HEK293 (cell line): Measurements from ENCODE around the gene RAB24.

Source experiments
- GLIS1 ChIP-seq: fragments of 450-650 bp; formaldehyde crosslinking; IDR thresholded peaks from 2 replicates; pipeline ENCODE4 v1.5.1; 2016; ENCODE audit warnings: missing biosample characterization, missing genetic modification characterization
- KLF7 ChIP-seq: fragments of 450-650 bp; formaldehyde crosslinking; IDR thresholded peaks from 2 replicates; pipeline ENCODE4 v1.5.1; 2016; ENCODE audit warnings: missing biosample characterization, missing genetic modification characterization, borderline replicate concordance
- MYNN ChIP-seq: fragments of 450-650 bp; formaldehyde crosslinking; IDR thresholded peaks from 2 replicates; pipeline ENCODE4 v1.5.1; 2016; ENCODE audit warnings: missing biosample characterization, missing genetic modification characterization, borderline replicate concordance
- OSR2 ChIP-seq: fragments of 450-650 bp; formaldehyde crosslinking; IDR thresholded peaks from 2 replicates; pipeline ENCODE4 v1.5.1; 2016; ENCODE audit warnings: missing biosample characterization, missing genetic modification characterization
- SP3 ChIP-seq: fragments of 450-650 bp; formaldehyde crosslinking; IDR thresholded peaks from 2 replicates; pipeline ENCODE4 v1.5.1; 2016; ENCODE audit warnings: missing biosample characterization, missing genetic modification characterization
- SP7 ChIP-seq: fragments of 450-650 bp; formaldehyde crosslinking; IDR thresholded peaks from 2 replicates; pipeline ENCODE4 v1.5.1; 2016; ENCODE audit warnings: missing biosample characterization, missing genetic modification characterization
- ZBTB1 ChIP-seq: fragments of 450-650 bp; formaldehyde crosslinking; IDR thresholded peaks from 2 replicates; pipeline ENCODE4 v1.5.1; 2016; ENCODE audit warnings: missing biosample characterization, missing genetic modification characterization
- ZBTB17 ChIP-seq: fragments of 450-650 bp; formaldehyde crosslinking; IDR thresholded peaks from 2 replicates; pipeline ENCODE4 v1.5.1; 2016; ENCODE audit warnings: missing biosample characterization, missing genetic modification characterization
- ZFP37 ChIP-seq: fragments of 450-650 bp; formaldehyde crosslinking; IDR thresholded peaks from 2 replicates; pipeline ENCODE4 v1.5.1; 2016; ENCODE audit warnings: missing biosample characterization, missing genetic modification characterization
- ZNF10 ChIP-seq: fragments of 450-650 bp; formaldehyde crosslinking; IDR thresholded peaks from 2 replicates; pipeline ENCODE4 v1.5.1; 2017; ENCODE audit warnings: missing biosample characterization, missing genetic modification characterization
- ZNF175 ChIP-seq: fragments of 450-650 bp; formaldehyde crosslinking; IDR thresholded peaks from 2 replicates; pipeline ENCODE4 v1.5.1; 2016; ENCODE audit warnings: missing biosample characterization, missing genetic modification characterization
- ZNF2 ChIP-seq: fragments of 450-650 bp; formaldehyde crosslinking; IDR thresholded peaks from 2 replicates; pipeline ENCODE4 v1.5.1; 2016; ENCODE audit warnings: missing biosample characterization, missing genetic modification characterization
- ZNF211 ChIP-seq: fragments of 450-650 bp; formaldehyde crosslinking; IDR thresholded peaks from 2 replicates; pipeline ENCODE4 v1.5.1; 2016; ENCODE audit warnings: low read depth, missing biosample characterization, missing genetic modification characterization
- ZNF221 ChIP-seq: fragments of 450-650 bp; formaldehyde crosslinking; IDR thresholded peaks from 2 replicates; pipeline ENCODE4 v1.5.1; 2017; ENCODE audit warnings: missing biosample characterization, missing genetic modification characterization, borderline replicate concordance
- ZNF391 ChIP-seq: fragments of 450-650 bp; formaldehyde crosslinking; IDR thresholded peaks from 2 replicates; pipeline ENCODE4 v1.5.1; 2016; ENCODE audit warnings: low read depth, missing biosample characterization, missing genetic modification characterization, borderline replicate concordance
- ZNF501 ChIP-seq: fragments of 450-650 bp; formaldehyde crosslinking; IDR thresholded peaks from 2 replicates; pipeline ENCODE4 v1.5.1; 2016; ENCODE audit warnings: missing biosample characterization, missing genetic modification characterization
- ZNF514 ChIP-seq: fragments of 450-650 bp; formaldehyde crosslinking; IDR thresholded peaks from 2 replicates; pipeline ENCODE4 v1.5.1; 2016; ENCODE audit warnings: missing biosample characterization, missing genetic modification characterization
- ZNF549 ChIP-seq: fragments of 450-650 bp; IDR thresholded peaks from 2 replicates; pipeline ENCODE4 v1.5.1; 2018; ENCODE audit warnings: missing biosample characterization, missing genetic modification characterization, mild to moderate bottlenecking, inconsistent platforms, moderate library complexity
- ZNF558 ChIP-seq: fragments of 450-650 bp; formaldehyde crosslinking; IDR thresholded peaks from 2 replicates; pipeline ENCODE4 v1.5.1; 2016; ENCODE audit warnings: missing biosample characterization, missing genetic modification characterization
- ZNF571 ChIP-seq: fragments of 450-650 bp; formaldehyde crosslinking; IDR thresholded peaks from 2 replicates; pipeline ENCODE4 v1.5.0; 2017; ENCODE audit warnings: missing biosample characterization, missing genetic modification characterization
- ZNF654 ChIP-seq: fragments of 450-650 bp; formaldehyde crosslinking; IDR thresholded peaks from 2 replicates; pipeline ENCODE4 v1.5.1; 2016; ENCODE audit warnings: low read depth, missing biosample characterization, missing genetic modification characterization
- ZNF664 ChIP-seq: fragments of 450-650 bp; formaldehyde crosslinking; IDR thresholded peaks from 2 replicates; pipeline ENCODE4 v1.5.1; 2016; ENCODE audit warnings: missing biosample characterization, missing genetic modification characterization
- ZNF76 ChIP-seq: fragments of 450-650 bp; formaldehyde crosslinking; IDR thresholded peaks from 2 replicates; pipeline ENCODE4; 2016; ENCODE audit warnings: low read depth, missing biosample characterization, missing genetic modification characterization, borderline replicate concordance
- ZNF843 ChIP-seq: fragments of 450-650 bp; formaldehyde crosslinking; IDR thresholded peaks from 2 replicates; pipeline ENCODE4 v1.5.1; 2016; ENCODE audit warnings: missing biosample characterization, missing genetic modification characterization
- ZSCAN30 ChIP-seq: fragments of 450-650 bp; IDR thresholded peaks from 2 replicates; pipeline ENCODE4 v1.5.1; 2018; ENCODE audit warnings: missing biosample characterization, mild to moderate bottlenecking, missing genetic modification characterization, moderate library complexity
- TF ChIP-seq, protein P1 (sequence below): fragments of 450-650 bp; formaldehyde crosslinking; IDR thresholded peaks from 2 replicates; pipeline ENCODE4 v1.5.1; 2016; ENCODE audit warnings: missing biosample characterization, missing genetic modification characterization
- TF ChIP-seq, protein P2 (sequence below): sonication (generic); formaldehyde crosslinking; IDR thresholded peaks from 2 replicates; pipeline ENCODE4 v1.8.1; 2022; ENCODE audit warnings: mild to moderate bottlenecking, moderate library complexity, missing genetic modification reagents
- TF ChIP-seq, protein P3 (sequence below): fragments of 450-650 bp; formaldehyde crosslinking; IDR thresholded peaks from 2 replicates; pipeline ENCODE4 v1.5.1; 2017; ENCODE audit warnings: missing biosample characterization, mild to moderate bottlenecking, missing genetic modification characterization, moderate library complexity
- TF ChIP-seq, protein P4 (sequence below): fragments of 450-650 bp; formaldehyde crosslinking; IDR thresholded peaks from 2 replicates; pipeline ENCODE4 v1.5.1; 2016; ENCODE audit warnings: missing biosample characterization, missing genetic modification characterization
- TF ChIP-seq, protein P5 (sequence below): fragments of 450-650 bp; formaldehyde crosslinking; IDR thresholded peaks from 2 replicates; pipeline ENCODE4 v1.5.0; 2017; ENCODE audit warnings: missing biosample characterization, missing genetic modification characterization, borderline replicate concordance
- TF ChIP-seq, protein P6 (sequence below): fragments of 450-650 bp; formaldehyde crosslinking; optimal IDR thresholded peaks from 2 replicates; pipeline ENCODE3; 2016; ENCODE audit warnings: missing biosample characterization, mild to moderate bottlenecking, missing genetic modification characterization

Gene RAB24

DNA sequence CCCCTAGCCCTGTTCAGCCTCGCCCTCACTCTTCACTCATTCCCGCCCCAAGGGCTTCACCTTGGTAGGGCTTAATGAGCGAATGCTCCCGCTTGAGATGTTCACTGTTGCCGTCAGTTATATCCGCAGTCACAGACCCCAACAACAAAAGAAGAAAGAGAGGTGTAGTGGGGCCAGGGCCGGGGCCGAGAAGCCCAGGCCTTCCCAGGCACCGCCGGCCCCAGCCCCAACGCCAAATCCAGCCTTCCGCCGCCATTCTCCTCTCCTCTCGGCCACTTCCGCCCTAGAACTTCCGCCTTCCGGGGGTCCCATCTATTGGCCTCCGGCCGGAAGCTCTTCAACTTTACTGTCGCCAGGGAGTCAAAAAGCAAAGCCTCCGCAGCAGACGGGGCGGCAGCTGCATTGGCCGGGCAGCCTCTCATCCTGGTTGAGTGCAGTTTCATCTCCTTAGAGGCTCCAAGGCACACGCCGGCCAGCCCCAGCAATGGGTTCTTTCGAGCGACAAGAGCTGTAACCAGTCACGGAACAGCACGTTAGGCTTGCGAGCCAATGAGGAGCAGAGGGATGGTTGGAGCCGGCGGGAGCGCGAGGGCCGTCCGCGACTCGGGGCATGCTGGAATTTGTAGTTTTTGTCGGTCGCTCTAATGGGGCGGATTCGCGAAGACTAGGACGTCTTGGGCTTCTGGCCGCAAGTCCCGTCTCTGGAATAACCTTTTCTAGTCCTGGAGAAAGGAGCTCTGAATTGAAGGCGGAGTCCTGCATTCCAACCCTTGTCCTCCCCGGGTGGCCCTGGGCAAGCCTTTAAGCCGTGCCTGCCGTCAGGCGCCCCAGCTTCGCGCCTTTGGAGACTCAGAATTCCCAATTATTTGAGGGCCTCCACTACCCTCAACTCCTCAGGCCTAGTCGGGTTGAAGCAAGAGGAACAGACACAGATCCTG is 48.1 kb upstream of the RAB24 start, which contains the start of gene LMAN2 (continued):
- TF ChIP-seq, protein P1, sequence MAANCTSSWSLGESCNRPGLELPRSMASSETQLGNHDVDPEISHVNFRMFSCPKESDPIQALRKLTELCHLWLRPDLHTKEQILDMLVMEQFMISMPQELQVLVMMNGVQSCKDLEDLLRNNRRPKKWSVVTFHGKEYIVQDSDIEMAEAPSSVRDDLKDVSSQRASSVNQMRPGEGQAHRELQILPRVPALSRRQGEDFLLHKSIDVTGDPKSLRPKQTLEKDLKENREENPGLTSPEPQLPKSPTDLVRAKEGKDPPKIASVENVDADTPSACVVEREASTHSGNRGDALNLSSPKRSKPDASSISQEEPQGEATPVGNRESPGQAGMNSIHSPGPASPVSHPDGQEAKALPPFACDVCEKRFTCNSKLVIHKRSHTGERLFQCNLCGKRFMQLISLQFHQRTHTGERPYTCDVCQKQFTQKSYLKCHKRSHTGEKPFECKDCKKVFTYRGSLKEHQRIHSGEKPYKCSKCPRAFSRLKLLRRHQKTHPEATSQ (tag by site-specific recombination): 0 out of 2 replicates have a peak, but pooled peaks have one; percentile 38
- TF ChIP-seq, protein P2, sequence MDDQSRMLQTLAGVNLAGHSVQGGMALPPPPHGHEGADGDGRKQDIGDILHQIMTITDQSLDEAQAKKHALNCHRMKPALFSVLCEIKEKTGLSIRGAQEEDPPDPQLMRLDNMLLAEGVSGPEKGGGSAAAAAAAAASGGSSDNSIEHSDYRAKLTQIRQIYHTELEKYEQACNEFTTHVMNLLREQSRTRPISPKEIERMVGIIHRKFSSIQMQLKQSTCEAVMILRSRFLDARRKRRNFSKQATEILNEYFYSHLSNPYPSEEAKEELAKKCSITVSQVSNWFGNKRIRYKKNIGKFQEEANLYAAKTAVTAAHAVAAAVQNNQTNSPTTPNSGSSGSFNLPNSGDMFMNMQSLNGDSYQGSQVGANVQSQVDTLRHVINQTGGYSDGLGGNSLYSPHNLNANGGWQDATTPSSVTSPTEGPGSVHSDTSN (CRISPR knock-in tag): peak; percentile 81
- TF ChIP-seq, protein P3, sequence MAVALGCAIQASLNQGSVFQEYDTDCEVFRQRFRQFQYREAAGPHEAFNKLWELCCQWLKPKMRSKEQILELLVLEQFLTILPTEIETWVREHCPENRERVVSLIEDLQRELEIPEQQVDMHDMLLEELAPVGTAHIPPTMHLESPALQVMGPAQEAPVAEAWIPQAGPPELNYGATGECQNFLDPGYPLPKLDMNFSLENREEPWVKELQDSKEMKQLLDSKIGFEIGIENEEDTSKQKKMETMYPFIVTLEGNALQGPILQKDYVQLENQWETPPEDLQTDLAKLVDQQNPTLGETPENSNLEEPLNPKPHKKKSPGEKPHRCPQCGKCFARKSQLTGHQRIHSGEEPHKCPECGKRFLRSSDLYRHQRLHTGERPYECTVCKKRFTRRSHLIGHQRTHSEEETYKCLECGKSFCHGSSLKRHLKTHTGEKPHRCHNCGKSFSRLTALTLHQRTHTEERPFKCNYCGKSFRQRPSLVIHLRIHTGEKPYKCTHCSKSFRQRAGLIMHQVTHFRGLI (tag by site-specific recombination): peak; percentile 54
- TF ChIP-seq ZNF558 (tag by site-specific recombination) (0 out of 2 replicates have a peak, but pooled peaks have one; percentile 26), ZNF654 (tag by site-specific recombination) (no peak), ZFP37 (tag by site-specific recombination) (peak; percentile 76), ZNF549 (tag by site-specific recombination) (no peak), ZNF10 (tag by site-specific recombination) (peak; percentile 51; the same call in 1 of the 2 replicates), MYNN (no peak), ZNF221 (tag by site-specific recombination) (no peak), ZNF571 (tag by site-specific recombination) (no peak), SP7 (tag by site-specific recombination) (peak; percentile 88), SP3 (peak; percentile 92), ZNF2 (tag by site-specific recombination) (peak; percentile 98), ZNF501 (peak; percentile 96), OSR2 (tag by site-specific recombination) (no peak; the same call in 1 of the 2 replicates), ZBTB1 (tag by site-specific recombination) (peak; percentile 84; the same call in 1 of the 2 replicates), ZNF175 (tag by site-specific recombination) (no peak), ZNF391 (tag by site-specific recombination) (peak; percentile 87; the same call in 1 of the 2 replicates), ZNF664 (tag by site-specific recombination) (0 out of 2 replicates have a peak, but pooled peaks have one; percentile 36), KLF7 (tag by site-specific recombination) (peak; percentile 86), ZNF76 (tag by site-specific recombination) (peak; percentile 95), ZNF211 (tag by site-specific recombination) (no peak), ZSCAN30 (peak; percentile 91), ZBTB17 (tag by site-specific recombination) (peak; percentile 95), ZNF514 (tag by site-specific recombination) (no peak), ZNF843 (peak; percentile 47; the same call in 1 of the 2 replicates), GLIS1 (tag by site-specific recombination) (0 out of 2 replicates have a peak, but pooled peaks have one; percentile 20)
- TF ChIP-seq, protein P4, sequence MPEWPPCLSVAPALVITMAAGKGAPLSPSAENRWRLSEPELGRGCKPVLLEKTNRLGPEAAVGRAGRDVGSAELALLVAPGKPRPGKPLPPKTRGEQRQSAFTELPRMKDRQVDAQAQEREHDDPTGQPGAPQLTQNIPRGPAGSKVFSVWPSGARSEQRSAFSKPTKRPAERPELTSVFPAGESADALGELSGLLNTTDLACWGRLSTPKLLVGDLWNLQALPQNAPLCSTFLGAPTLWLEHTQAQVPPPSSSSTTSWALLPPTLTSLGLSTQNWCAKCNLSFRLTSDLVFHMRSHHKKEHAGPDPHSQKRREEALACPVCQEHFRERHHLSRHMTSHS (tag by site-specific recombination): no peak
- TF ChIP-seq, protein P5, sequence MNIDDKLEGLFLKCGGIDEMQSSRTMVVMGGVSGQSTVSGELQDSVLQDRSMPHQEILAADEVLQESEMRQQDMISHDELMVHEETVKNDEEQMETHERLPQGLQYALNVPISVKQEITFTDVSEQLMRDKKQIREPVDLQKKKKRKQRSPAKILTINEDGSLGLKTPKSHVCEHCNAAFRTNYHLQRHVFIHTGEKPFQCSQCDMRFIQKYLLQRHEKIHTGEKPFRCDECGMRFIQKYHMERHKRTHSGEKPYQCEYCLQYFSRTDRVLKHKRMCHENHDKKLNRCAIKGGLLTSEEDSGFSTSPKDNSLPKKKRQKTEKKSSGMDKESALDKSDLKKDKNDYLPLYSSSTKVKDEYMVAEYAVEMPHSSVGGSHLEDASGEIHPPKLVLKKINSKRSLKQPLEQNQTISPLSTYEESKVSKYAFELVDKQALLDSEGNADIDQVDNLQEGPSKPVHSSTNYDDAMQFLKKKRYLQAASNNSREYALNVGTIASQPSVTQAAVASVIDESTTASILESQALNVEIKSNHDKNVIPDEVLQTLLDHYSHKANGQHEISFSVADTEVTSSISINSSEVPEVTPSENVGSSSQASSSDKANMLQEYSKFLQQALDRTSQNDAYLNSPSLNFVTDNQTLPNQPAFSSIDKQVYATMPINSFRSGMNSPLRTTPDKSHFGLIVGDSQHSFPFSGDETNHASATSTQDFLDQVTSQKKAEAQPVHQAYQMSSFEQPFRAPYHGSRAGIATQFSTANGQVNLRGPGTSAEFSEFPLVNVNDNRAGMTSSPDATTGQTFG (tag by site-specific recombination): no peak
- TF ChIP-seq, protein P6, sequence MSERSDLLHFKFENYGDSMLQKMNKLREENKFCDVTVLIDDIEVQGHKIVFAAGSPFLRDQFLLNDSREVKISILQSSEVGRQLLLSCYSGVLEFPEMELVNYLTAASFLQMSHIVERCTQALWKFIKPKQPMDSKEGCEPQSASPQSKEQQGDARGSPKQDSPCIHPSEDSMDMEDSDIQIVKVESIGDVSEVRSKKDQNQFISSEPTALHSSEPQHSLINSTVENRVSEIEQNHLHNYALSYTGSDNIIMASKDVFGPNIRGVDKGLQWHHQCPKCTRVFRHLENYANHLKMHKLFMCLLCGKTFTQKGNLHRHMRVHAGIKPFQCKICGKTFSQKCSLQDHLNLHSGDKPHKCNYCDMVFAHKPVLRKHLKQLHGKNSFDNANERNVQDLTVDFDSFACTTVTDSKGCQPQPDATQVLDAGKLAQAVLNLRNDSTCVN (tag by site-specific recombination): peak; percentile 87
